ENCODE data around the gene TBC1D4. TPM values are rescaled to one million over a fixed set of nuclear protein-coding genes. Genes with fewer than 3 reads are reported as not detected.

Gene TBC1D4
- total and polyA plus RNA-seq, 10 donors: 10.1 to 67.0 (median 21.6) TPM

GRCh38 chr13:75481176-75482069 is 546 bp downstream of the TBC1D4 start:
- DNase-seq: peak; percentile 87
- H3K4me3 ChIP-seq: peak overlapping the region; percentile 79 to 98 (median 86)
- no peaks in the 10 kb centered on the region for H3K9me3 ChIP-seq
- 0% methylated on average over 4 to 100 of the region's 100 CpGs for WGBS, 5 donors
- no peaks in the 10 kb centered on the region for H3K36me3 ChIP-seq
- peak overlapping the region; percentile 36 to 84 (median 78) for H3K27ac ChIP-seq
- TF ChIP-seq CTCF (IDR thresholded peaks at IDR 0.05 in 8 of 11, conservative IDR thresholded peaks at IDR 0.05 in 3 of 11): no peak
- no peak for TF ChIP-seq POLR2AphosphoS5 (IDR thresholded peaks at IDR 0.05)
- no peak for TF ChIP-seq POLR2A (IDR thresholded peaks at IDR 0.05)
- intact Hi-C loops (cut with DNase I; ENCODE audit: low total_unique reads): no loop called here
- H3K4me1 ChIP-seq: peaks cover 5 to 49% (median 33%) of the 10 kb centered on the region in 6 donors
- H3K27me3 ChIP-seq (replicated peaks in 1 of 7): peaks cover 0 to 79% (median 25%) of the 10 kb centered on the region in 7 donors

GRCh38 chr13:75480671-75481175 is 1.2 kb downstream of the TBC1D4 start:
- WGBS, 5 donors: 1 to 2% (median 1%) methylated on average over 43 to 48 of the region's 48 CpGs
- Histone ChIP-seq H3K36me3 (no peaks in the 10 kb centered on the region), H3K4me3 (peak overlapping the region; percentile 79 to 98 (median 86)), H3K27me3 (replicated peaks in 1 of 7) (peaks cover 0 to 72% (median 25%) of the 10 kb centered on the region in 7 donors), H3K27ac (peak overlapping the region in 7 of 8 donors; percentile 63 to 84 (median 80)), H3K9me3 (no peaks in the 10 kb centered on the region), H3K4me1 (peaks cover 5 to 49% (median 33%) of the 10 kb centered on the region in 6 donors)
- peak; percentile 79 for DNase-seq
- intact Hi-C loops (cut with DNase I; ENCODE audit: low total_unique reads): no loop called here
- no peak for TF ChIP-seq POLR2A (IDR thresholded peaks at IDR 0.05)
- TF ChIP-seq POLR2AphosphoS5 (IDR thresholded peaks at IDR 0.05): peak in 2 of 3 donors; percentile 29 to 32

GRCh38 chr13:75479102-75479740 is 2.7 kb downstream of the TBC1D4 start:
- peaks cover 0 to 58% (median 25%) of the 10 kb centered on the region in 7 donors for H3K27me3 ChIP-seq (replicated peaks in 1 of 7)
- H3K36me3 ChIP-seq: no peaks in the 10 kb centered on the region
- WGBS, 5 donors: 51 to 62% (median 59%) methylated on average over 5 of the region's 5 CpGs
- no peak for TF ChIP-seq POLR2A (IDR thresholded peaks at IDR 0.05)
- TF ChIP-seq CTCF (IDR thresholded peaks at IDR 0.05 in 8 of 11, conservative IDR thresholded peaks at IDR 0.05 in 3 of 11): no peak
- TF ChIP-seq POLR2AphosphoS5 (IDR thresholded peaks at IDR 0.05): no peak
- intact Hi-C loops (cut with DNase I; ENCODE audit: low total_unique reads): loop anchor here (5.0 kb wide), 1 partner anchor 107 kb away; no protein-coding TSS in a partner anchor
- H3K9me3 ChIP-seq: no peaks in the 10 kb centered on the region
- DNase-seq: no peak
- no peak overlapping the region for H3K27ac ChIP-seq
- peaks cover 5 to 49% (median 33%) of the 10 kb centered on the region in 6 donors for H3K4me1 ChIP-seq
- H3K4me3 ChIP-seq: peak overlapping the region in 1 of 8 donors; percentile 84

GRCh38 chr13:75478659-75479058 is 3.3 kb downstream of the TBC1D4 start:
- no peak for DNase-seq
- Histone ChIP-seq H3K4me1 (peaks cover 5 to 49% (median 33%) of the 10 kb centered on the region in 6 donors), H3K27ac (no peak overlapping the region), H3K4me3 (no peak overlapping the region), H3K36me3 (no peaks in the 10 kb centered on the region), H3K27me3 (replicated peaks in 1 of 7) (peaks cover 0 to 52% (median 25%) of the 10 kb centered on the region in 7 donors), H3K9me3 (no peaks in the 10 kb centered on the region)
- no peak for TF ChIP-seq POLR2AphosphoS5 (IDR thresholded peaks at IDR 0.05)
- no peak for TF ChIP-seq POLR2A (IDR thresholded peaks at IDR 0.05)
- TF ChIP-seq CTCF (IDR thresholded peaks at IDR 0.05 in 8 of 11, conservative IDR thresholded peaks at IDR 0.05 in 3 of 11): no peak
- 86 to 99% (median 93%) methylated on average over 4 of the region's 4 CpGs for WGBS, 5 donors
- intact Hi-C loops (cut with DNase I; ENCODE audit: low total_unique reads): loop anchor here (5.0 kb wide), 1 partner anchor 106 kb away; no protein-coding TSS in a partner anchor
